Measurements from ENCODE around the gene USF3. TPM values are rescaled to one million over a fixed set of nuclear protein-coding genes. Genes with fewer than 3 reads are reported as not detected.
A peak's percentile ranks its signal among the peaks of the same experiment; 100 is the strongest.

The USF3 gene
- total RNA-seq, 3 donors from 2014 or later: 19.7 to 38.9 (median 28.5) TPM

- DNase-seq (ENCODE audit: low spot score in 2 of 2): no peak
- intact Hi-C loops (cut with DNase I; ENCODE audit: low total_unique reads): no loop called here
- Histone ChIP-seq H3K27me3 (no peaks in the 10 kb centered on the region), H3K27ac (no peak overlapping the region), H3K4me3 (no peak overlapping the region), H3K9me3 (no peaks in the 10 kb centered on the region), H3K4me1 (no peaks in the 10 kb centered on the region), H3K36me3 (no peaks in the 10 kb centered on the region)
- no peak for TF ChIP-seq POLR2AphosphoS5 (IDR thresholded peaks at IDR 0.05)
- no peak for TF ChIP-seq CTCF (IDR thresholded peaks at IDR 0.05)
- no peak for TF ChIP-seq POLR2A (IDR thresholded peaks at IDR 0.05)
Observed at GRCh38 chr3:113634782-113635474, 61.5 kb downstream of the USF3 start.

GRCh38 chr3:113631573-113631972 lies 64.9 kb downstream of the USF3 start:
- DNase-seq (ENCODE audit: low spot score in 2 of 2): no peak
- intact Hi-C loops (cut with DNase I; ENCODE audit: low total_unique reads): no loop called here
- Histone ChIP-seq H3K4me3 (no peak overlapping the region), H3K9me3 (no peaks in the 10 kb centered on the region), H3K4me1 (no peaks in the 10 kb centered on the region), H3K36me3 (no peaks in the 10 kb centered on the region), H3K27me3 (no peaks in the 10 kb centered on the region), H3K27ac (no peak overlapping the region)
- TF ChIP-seq CTCF (IDR thresholded peaks at IDR 0.05) (no peak), POLR2AphosphoS5 (IDR thresholded peaks at IDR 0.05) (no peak), POLR2A (IDR thresholded peaks at IDR 0.05) (no peak)

- Histone ChIP-seq H3K4me3 (no peak overlapping the region), H3K9me3 (no peaks in the 10 kb centered on the region), H3K36me3 (no peaks in the 10 kb centered on the region), H3K4me1 (no peaks in the 10 kb centered on the region), H3K27ac (no peak overlapping the region), H3K27me3 (no peaks in the 10 kb centered on the region)
- intact Hi-C loops (cut with DNase I; ENCODE audit: low total_unique reads): no loop called here
- no peak for DNase-seq (ENCODE audit: low spot score in 2 of 2)
- TF ChIP-seq POLR2A (IDR thresholded peaks at IDR 0.05): no peak
- no peak for TF ChIP-seq POLR2AphosphoS5 (IDR thresholded peaks at IDR 0.05)
- no peak for TF ChIP-seq CTCF (IDR thresholded peaks at IDR 0.05)
Observed at GRCh38 chr3:113630956-113631542, 65.4 kb downstream of the USF3 start.

DNA sequence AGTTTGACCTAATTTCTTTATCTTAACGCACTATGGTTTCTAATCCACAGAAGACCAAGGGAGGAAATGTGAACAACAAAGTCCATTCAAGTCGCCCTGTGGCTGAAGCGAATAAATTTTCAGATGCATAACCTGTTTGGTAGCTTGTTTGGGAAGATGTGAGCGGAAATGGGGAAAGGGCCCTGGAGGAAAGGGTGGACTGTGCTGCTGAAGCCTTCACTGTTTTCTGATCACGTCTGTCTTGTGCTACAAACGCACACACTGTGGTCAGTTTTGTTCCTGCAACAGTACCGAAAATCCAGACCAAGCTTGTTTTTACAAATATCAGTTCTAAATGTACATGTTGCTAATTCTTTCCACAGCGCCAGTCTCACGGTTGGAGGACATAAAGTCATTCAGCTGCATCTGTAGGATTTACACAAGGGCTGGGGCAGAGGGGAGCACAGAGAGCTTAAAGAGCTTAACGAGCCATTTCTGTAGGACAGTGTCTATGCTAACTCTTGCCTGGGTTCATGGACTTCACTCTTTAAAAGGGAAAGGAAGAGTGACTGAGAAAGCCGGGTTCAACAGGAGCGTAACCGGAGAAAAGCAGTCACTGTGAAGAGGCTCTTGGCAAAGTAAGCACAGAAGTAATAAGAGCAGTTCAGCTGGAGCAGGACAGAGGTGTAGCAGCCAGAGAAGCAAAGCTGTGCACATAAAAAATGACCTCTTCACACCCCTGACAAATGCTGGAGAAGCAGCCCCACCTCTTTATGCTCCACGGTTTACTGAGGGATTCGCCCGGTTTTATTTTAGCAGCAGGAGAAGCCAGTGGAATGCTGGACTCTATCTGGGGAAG lies 66.6 kb downstream of the USF3 start:
- peak overlapping the region in 1 of 2 donors; percentile 22 for H3K27ac ChIP-seq
- intact Hi-C loops (cut with DNase I; ENCODE audit: low total_unique reads): no loop called here

More for the DNA sequence above, 66.6 kb downstream of the USF3 start:
- peak overlapping the region in 2 of 3 donors; percentile 5 to 21 for H3K4me3 ChIP-seq
- H3K27me3 ChIP-seq: no peaks in the 10 kb centered on the region
- TF ChIP-seq POLR2AphosphoS5 (IDR thresholded peaks at IDR 0.05) (no peak), POLR2A (IDR thresholded peaks at IDR 0.05) (no peak), CTCF (IDR thresholded peaks at IDR 0.05) (no peak)
- no peaks in the 10 kb centered on the region for H3K36me3 ChIP-seq
- H3K4me1 ChIP-seq: no peaks in the 10 kb centered on the region
- DNase-seq (ENCODE audit: low spot score in 2 of 2): no peak
- H3K9me3 ChIP-seq: no peaks in the 10 kb centered on the region

All from breast epithelium (tissue), 4 donors.